IMR-90 (cell line): ENCODE data around the gene SBSN.

Experiments
- CEBPB ChIP-seq: IDR thresholded peaks from 2 replicates; pipeline ENCODE4 v1.6.1; 2012; ENCODE audit warnings: low read depth, low read length, improper control_type of control experiment
- MAZ ChIP-seq: IDR thresholded peaks from 2 replicates; pipeline ENCODE4 v1.6.1; 2012; ENCODE audit warnings: low read depth, mild to moderate bottlenecking, low read length, improper control_type of control experiment, moderate library complexity, borderline replicate concordance
- POLR2A ChIP-seq: IDR thresholded peaks from 2 replicates; pipeline ENCODE4 v1.6.1; 2012; ENCODE audit warnings: mild to moderate bottlenecking, low read depth, low read length
- RAD21 ChIP-seq: IDR thresholded peaks from 2 replicates; pipeline ENCODE4 v1.6.1; 2012; ENCODE audit warnings: low read length, improper control_type of control experiment
- RCOR1 ChIP-seq: IDR thresholded peaks from 2 replicates; pipeline ENCODE4 v1.6.1; 2012; ENCODE audit warnings: mild to moderate bottlenecking, low read length, improper control_type of control experiment; ENCODE audit not compliant: insufficient replicate concordance
- RFX5 ChIP-seq: IDR thresholded peaks from 2 replicates; pipeline ENCODE4 v1.8.0; 2012; ENCODE audit warnings: low read depth, mild to moderate bottlenecking, low read length, moderate library complexity
- SMC3 ChIP-seq: fragments of 150-350 bp; IDR thresholded peaks from 2 replicates; pipeline ENCODE4 v1.6.1; 2016; ENCODE audit warnings: low read depth, mild to moderate bottlenecking, antibody characterized with exemption, low read length, moderate library complexity
- TF ChIP-seq, protein P1 (sequence below): conservative IDR thresholded peaks from 2 replicates; pipeline ENCODE4 v1.5.1; 2012; ENCODE audit warnings: mild to moderate bottlenecking, low read depth, low read length, improper control_type of control experiment
- TF ChIP-seq, protein P2 (sequence below): fragments of 150-350 bp; IDR thresholded peaks from 2 replicates; pipeline ENCODE4 v1.6.1; 2016; ENCODE audit warnings: low read depth, mild to moderate bottlenecking, low read length, moderate library complexity, borderline replicate concordance

DNA sequence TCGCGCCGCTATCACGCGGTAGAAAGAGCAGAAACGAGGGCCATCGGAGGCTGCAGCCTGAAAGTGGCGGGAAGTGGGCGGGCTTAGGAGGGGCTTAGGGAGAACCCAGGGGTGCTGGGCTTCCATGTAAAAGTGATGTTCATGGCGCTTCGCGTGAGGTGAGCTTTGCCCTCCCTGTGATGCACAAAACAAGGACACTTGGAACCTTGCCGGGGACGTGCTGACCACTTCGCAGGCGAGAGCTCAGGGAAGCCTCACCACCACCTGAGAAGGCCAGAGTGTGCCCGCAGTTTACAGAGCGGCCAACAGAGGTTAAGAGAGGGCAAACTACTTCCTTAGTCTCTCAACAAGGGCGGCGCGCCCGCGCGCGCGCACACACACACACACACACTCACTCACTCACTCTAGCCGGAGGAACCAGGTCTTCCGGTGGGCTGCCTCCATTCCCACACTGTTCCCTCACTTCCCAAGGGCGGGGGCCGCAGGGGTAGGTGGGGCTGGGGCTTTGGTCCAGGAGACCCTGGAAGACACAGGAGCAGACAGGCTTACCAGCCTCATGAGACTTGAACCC is 5.8 kb upstream of the SBSN start:
- TF ChIP-seq POLR2A (no peak), RCOR1 (no peak), SMC3 (no peak), CEBPB (no peak), RAD21 (no peak), RFX5 (no peak), MAZ (no peak)
- TF ChIP-seq, protein P1, sequence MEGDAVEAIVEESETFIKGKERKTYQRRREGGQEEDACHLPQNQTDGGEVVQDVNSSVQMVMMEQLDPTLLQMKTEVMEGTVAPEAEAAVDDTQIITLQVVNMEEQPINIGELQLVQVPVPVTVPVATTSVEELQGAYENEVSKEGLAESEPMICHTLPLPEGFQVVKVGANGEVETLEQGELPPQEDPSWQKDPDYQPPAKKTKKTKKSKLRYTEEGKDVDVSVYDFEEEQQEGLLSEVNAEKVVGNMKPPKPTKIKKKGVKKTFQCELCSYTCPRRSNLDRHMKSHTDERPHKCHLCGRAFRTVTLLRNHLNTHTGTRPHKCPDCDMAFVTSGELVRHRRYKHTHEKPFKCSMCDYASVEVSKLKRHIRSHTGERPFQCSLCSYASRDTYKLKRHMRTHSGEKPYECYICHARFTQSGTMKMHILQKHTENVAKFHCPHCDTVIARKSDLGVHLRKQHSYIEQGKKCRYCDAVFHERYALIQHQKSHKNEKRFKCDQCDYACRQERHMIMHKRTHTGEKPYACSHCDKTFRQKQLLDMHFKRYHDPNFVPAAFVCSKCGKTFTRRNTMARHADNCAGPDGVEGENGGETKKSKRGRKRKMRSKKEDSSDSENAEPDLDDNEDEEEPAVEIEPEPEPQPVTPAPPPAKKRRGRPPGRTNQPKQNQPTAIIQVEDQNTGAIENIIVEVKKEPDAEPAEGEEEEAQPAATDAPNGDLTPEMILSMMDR: no peak
- TF ChIP-seq, protein P2, sequence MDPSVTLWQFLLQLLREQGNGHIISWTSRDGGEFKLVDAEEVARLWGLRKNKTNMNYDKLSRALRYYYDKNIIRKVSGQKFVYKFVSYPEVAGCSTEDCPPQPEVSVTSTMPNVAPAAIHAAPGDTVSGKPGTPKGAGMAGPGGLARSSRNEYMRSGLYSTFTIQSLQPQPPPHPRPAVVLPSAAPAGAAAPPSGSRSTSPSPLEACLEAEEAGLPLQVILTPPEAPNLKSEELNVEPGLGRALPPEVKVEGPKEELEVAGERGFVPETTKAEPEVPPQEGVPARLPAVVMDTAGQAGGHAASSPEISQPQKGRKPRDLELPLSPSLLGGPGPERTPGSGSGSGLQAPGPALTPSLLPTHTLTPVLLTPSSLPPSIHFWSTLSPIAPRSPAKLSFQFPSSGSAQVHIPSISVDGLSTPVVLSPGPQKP: no peak
